ENCODE results near the gene GNG8.
"Not testable (repeated sequence)": the region's sequence is repeated elsewhere in the genome, so short reads cannot be mapped to it uniquely, and the experiment has no call there.

GNG8 gene

GRCh38 chr19:46646402-46646801 lies 10.4 kb upstream of the GNG8 start:
- DNase-seq (ENCODE audit: low spot score), result no peak

- DNase-seq (ENCODE audit: low spot score), result no peak
Observed at GRCh38 chr19:46644720-46645119, 8.7 kb upstream of the GNG8 start.

GRCh38 chr19:46640656-46641055 lies 4.7 kb upstream of the GNG8 start:
- no peak for DNase-seq (ENCODE audit: low spot score)

- DNase-seq (ENCODE audit: low spot score), result no peak
Observed at GRCh38 chr19:46639358-46640182, 3.6 kb upstream of the GNG8 start.

- no peak for DNase-seq (ENCODE audit: low spot score)
Observed at GRCh38 chr19:46637224-46637623, 1.2 kb upstream of the GNG8 start.

- no peak for DNase-seq (ENCODE audit: low spot score)
Observed at GRCh38 chr19:46634656-46635218, 1.3 kb downstream of the GNG8 start.

GRCh38 chr19:46634045-46634655 lies 1.9 kb downstream of the GNG8 start:
- peak; percentile 95 for DNase-seq (ENCODE audit: low spot score)

GRCh38 chr19:46633130-46633529 lies 2.9 kb downstream of the GNG8 start:
- no peak for DNase-seq (ENCODE audit: low spot score)

GRCh38 chr19:46631481-46631880 lies 4.5 kb downstream of the GNG8 start:
- no peak for DNase-seq (ENCODE audit: low spot score)

- DNase-seq (ENCODE audit: low spot score), result no peak
Observed at GRCh38 chr19:46630586-46631205, 5.3 kb downstream of the GNG8 start.

GRCh38 chr19:46629546-46630025 lies 6.4 kb downstream of the GNG8 start:
- no peak for DNase-seq (ENCODE audit: low spot score)

- DNase-seq (ENCODE audit: low spot score), result not testable (repeated sequence)
Observed at GRCh38 chr19:46628970-46629369, 7.0 kb downstream of the GNG8 start.

GRCh38 chr19:46626446-46626845 lies 9.6 kb downstream of the GNG8 start:
- no peak for DNase-seq (ENCODE audit: low spot score)

GRCh38 chr19:46625731-46626130 lies 10.3 kb downstream of the GNG8 start:
- no peak for DNase-seq (ENCODE audit: low spot score)

- DNase-seq (ENCODE audit: low spot score), result no peak
Observed at GRCh38 chr19:46624958-46625661, 10.9 kb downstream of the GNG8 start, which contains the start of gene PTGIR. TSS of gene PTGIR (minus strand) at chr19:46625089. CDS start at chr19:46624225, 864 bp downstream.

GRCh38 chr19:46623915-46624502 lies 12.0 kb downstream of the GNG8 start:
- DNase-seq (ENCODE audit: low spot score), result no peak

GRCh38 chr19:46622118-46622446 lies 13.9 kb downstream of the GNG8 start:
- no peak for DNase-seq (ENCODE audit: low spot score)

- DNase-seq (ENCODE audit: low spot score), result no peak
Observed at GRCh38 chr19:46621191-46622117, 14.5 kb downstream of the GNG8 start.

- no peak for DNase-seq (ENCODE audit: low spot score)
Observed at GRCh38 chr19:46620716-46621115, 15.3 kb downstream of the GNG8 start.

- DNase-seq (ENCODE audit: low spot score), result no peak
Observed at GRCh38 chr19:46620267-46620666, 15.7 kb downstream of the GNG8 start.
